GM12872 (cell line): ENCODE results near the gene ALPK1.

ENCODE experiments used
- CTCF ChIP-seq: IDR thresholded peaks from 3 replicates; pipeline ENCODE4 v1.5.1; 2011; ENCODE audit warnings: low read depth, mild to moderate bottlenecking, low read length, moderate library complexity; ENCODE audit not compliant: insufficient read depth

Gene ALPK1

GRCh38 chr4:112378243-112378620 is 81.1 kb downstream of the ALPK1 start:
- TF ChIP-seq CTCF: no peak

DNA sequence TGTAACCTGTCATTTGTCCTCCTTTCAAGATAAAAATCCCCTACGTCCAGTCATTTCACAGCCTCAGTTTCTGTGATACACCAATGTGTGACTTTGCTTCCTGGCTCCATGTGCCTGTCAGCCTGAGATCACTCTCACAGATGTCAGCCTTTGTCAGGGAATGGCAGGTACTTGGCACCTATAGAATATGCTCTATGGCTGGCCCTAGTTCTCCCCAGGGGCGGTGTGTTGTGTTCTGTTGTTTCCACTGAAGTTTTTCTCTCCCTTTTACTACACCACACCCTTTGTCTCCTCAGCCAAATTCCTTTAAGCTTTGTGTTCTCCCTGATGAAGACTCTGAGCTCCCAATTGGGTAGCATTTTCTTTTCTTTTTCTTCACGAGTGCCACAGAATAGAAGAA is 81.7 kb downstream of the ALPK1 start:
- TF ChIP-seq CTCF: no peak

DNA sequence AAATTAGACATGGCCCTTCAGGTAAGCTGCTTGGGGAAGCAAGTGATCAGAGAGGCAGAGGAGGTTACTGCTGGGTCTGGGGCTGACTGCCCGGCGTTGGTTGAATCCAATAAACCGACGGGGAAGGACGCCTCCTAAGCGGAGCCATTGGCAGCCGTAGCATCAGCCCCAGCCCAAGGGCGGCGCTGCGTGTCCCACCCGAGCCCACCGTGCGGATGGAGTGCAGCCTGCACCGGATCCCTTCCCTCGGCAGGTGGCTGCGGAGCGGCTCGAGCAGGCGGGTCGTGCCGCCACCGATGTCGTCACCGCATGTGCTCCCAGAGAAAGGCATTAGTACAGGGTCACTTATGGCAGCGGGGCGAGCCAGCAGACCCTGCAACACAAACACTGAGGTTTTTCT is 82.1 kb downstream of the ALPK1 start:
- TF ChIP-seq CTCF: no peak

- TF ChIP-seq CTCF: no peak
Measured at GRCh38 chr4:112381996-112382692, 85.0 kb downstream of the ALPK1 start.

- no peak for TF ChIP-seq CTCF
Measured at GRCh38 chr4:112386071-112386470, 88.9 kb downstream of the ALPK1 start.

- no peak for TF ChIP-seq CTCF
Measured at GRCh38 chr4:112402098-112402497, 104.9 kb downstream of the ALPK1 start.

GRCh38 chr4:112403101-112403945 is 106.2 kb downstream of the ALPK1 start:
- no peak for TF ChIP-seq CTCF
